WTC11 (cell line): ENCODE results near the gene CDH13. TPM values are rescaled to one million over a fixed set of nuclear protein-coding genes. Genes with fewer than 3 reads are reported as not detected.

ENCODE experiments used
- ATAC-seq: fragments of 200-7000 bp; cut with Tn5 transposase; 2 replicates; pipeline ENCODE4 v1.10.0; 2021; ENCODE audit warnings: mild to moderate bottlenecking, moderate library complexity
- CTCF ChIA-PET: fragments of 300-600 bp; sonication (Branson Sonifier 250); formaldehyde crosslinking; loops from one replicate; lab custom pipeline; 2021; ENCODE audit warnings: antibody characterized with exemption; lab: Charles Lee
- POLR2A ChIA-PET: fragments of 350-600 bp; sonication (Branson Sonifier 250); formaldehyde crosslinking; loops from one replicate; lab custom pipeline; 2021; ENCODE audit warnings: antibody characterized with exemption; lab: Charles Lee
- DNase-seq: peaks from one replicate; pipeline ENCODE4 v3.0.0; 2021; ENCODE audit warnings: low spot score
- H3K27ac Mint-ChIP-seq: 2 replicates; pipeline ENCODE4 v1.8.0; 2021; ENCODE audit warnings: mixed read lengths
- H3K27me3 Mint-ChIP-seq: 2 replicates; pipeline ENCODE4 v1.8.0; 2021; ENCODE audit warnings: low read depth, mild to moderate bottlenecking, moderate library complexity, mixed read lengths
- H3K36me3 Mint-ChIP-seq: 2 replicates; pipeline ENCODE4 v1.8.0; 2021; ENCODE audit warnings: mixed read lengths
- H3K4me1 Mint-ChIP-seq: 2 replicates; pipeline ENCODE4 v1.8.0; 2022; ENCODE audit warnings: mixed read lengths
- H3K4me3 Mint-ChIP-seq: 2 replicates; pipeline ENCODE4 v1.8.0; 2021; ENCODE audit warnings: mild to moderate bottlenecking, moderate library complexity, mixed read lengths
- H3K9me3 Mint-ChIP-seq: 2 replicates; pipeline ENCODE4 v1.8.0; 2021; ENCODE audit warnings: mixed read lengths
- CREB1 ChIP-seq: sonication (generic); formaldehyde crosslinking; IDR thresholded peaks from 2 replicates; pipeline ENCODE4 v1.8.0; 2023; ENCODE audit warnings: mild to moderate bottlenecking, missing genetic modification reagents
- HMGA2 ChIP-seq: fragments of 250-450 bp; sonication (Bioruptor Pico); IDR thresholded peaks from 2 replicates; pipeline ENCODE4 v1.4.0; 2021; ENCODE audit warnings: mild to moderate bottlenecking, moderate library complexity
- MYBL2 ChIP-seq: sonication (generic); formaldehyde crosslinking; IDR thresholded peaks from 2 replicates; pipeline ENCODE4 v1.8.1; 2023; ENCODE audit warnings: mild to moderate bottlenecking, moderate library complexity, missing genetic modification reagents
- NFATC4 ChIP-seq: fragments of 250-450 bp; sonication (Bioruptor Pico); IDR thresholded peaks from 2 replicates; pipeline ENCODE4 v1.9.0; 2021; ENCODE audit warnings: mild to moderate bottlenecking
- NR2C2 ChIP-seq: sonication (generic); formaldehyde crosslinking; IDR thresholded peaks from 2 replicates; pipeline ENCODE4 v1.8.0; 2022; ENCODE audit warnings: mild to moderate bottlenecking, missing genetic modification reagents
- RELA ChIP-seq: sonication (generic); formaldehyde crosslinking; IDR thresholded peaks from 2 replicates; pipeline ENCODE4 v1.8.1; 2022; ENCODE audit warnings: missing genetic modification reagents, mild to moderate bottlenecking, borderline replicate concordance
- SP1 ChIP-seq: sonication (generic); formaldehyde crosslinking; conservative IDR thresholded peaks from 2 replicates; pipeline ENCODE4 v1.8.1; 2022; ENCODE audit warnings: missing genetic modification reagents
- ZNF138 ChIP-seq: sonication (generic); formaldehyde crosslinking; conservative IDR thresholded peaks from 2 replicates; pipeline ENCODE4 v1.8.1; 2022; ENCODE audit warnings: mild to moderate bottlenecking, moderate library complexity, missing genetic modification reagents
- ZNF317 ChIP-seq: sonication (generic); formaldehyde crosslinking; IDR thresholded peaks from 2 replicates; pipeline ENCODE4 v1.8.1; 2023; ENCODE audit warnings: low read depth, mild to moderate bottlenecking, moderate library complexity, missing genetic modification reagents, borderline replicate concordance
- total RNA-seq: library from RNA; stranded (reverse); gene quantifications from 3 replicates; pipeline ENCODE4 v1.2.3, GENCODE V29; 2021
- TF ChIP-seq, protein P1 (sequence below): fragments of 250-450 bp; sonication (Bioruptor Pico); conservative IDR thresholded peaks from 2 replicates; pipeline ENCODE4 v1.9.0; 2021; ENCODE audit warnings: mild to moderate bottlenecking
- TF ChIP-seq, protein P2 (sequence below): sonication (generic); formaldehyde crosslinking; IDR thresholded peaks from 2 replicates; pipeline ENCODE4 v1.8.1; 2022; ENCODE audit warnings: mild to moderate bottlenecking, moderate library complexity, missing genetic modification reagents
- TF ChIP-seq, protein P3 (sequence below): sonication (generic); formaldehyde crosslinking; conservative IDR thresholded peaks from 2 replicates; pipeline ENCODE4 v1.8.1; 2023; ENCODE audit warnings: mild to moderate bottlenecking, low read depth, missing genetic modification reagents, moderate library complexity
- TF ChIP-seq, protein P4 (sequence below): sonication (generic); formaldehyde crosslinking; IDR thresholded peaks from 2 replicates; pipeline ENCODE4 v1.8.1; 2022; ENCODE audit warnings: low read depth, missing genetic modification reagents, borderline replicate concordance
- TF ChIP-seq, protein P5 (sequence below): sonication (generic); formaldehyde crosslinking; IDR thresholded peaks from 2 replicates; pipeline ENCODE4 v1.8.0; 2023; ENCODE audit warnings: missing genetic modification reagents
- TF ChIP-seq, protein P6 (sequence below): sonication (generic); formaldehyde crosslinking; IDR thresholded peaks from 2 replicates; pipeline ENCODE4 v1.8.0; 2022; ENCODE audit warnings: mild to moderate bottlenecking, missing genetic modification reagents
- TF ChIP-seq, protein P7 (sequence below): sonication (generic); formaldehyde crosslinking; IDR thresholded peaks from 2 replicates; pipeline ENCODE4 v1.8.0; 2022; ENCODE audit warnings: missing genetic modification reagents
- TF ChIP-seq, protein P8 (sequence below): fragments of 250-450 bp; sonication (Bioruptor Pico); IDR thresholded peaks from 2 replicates; pipeline ENCODE4 v1.9.0; 2021; ENCODE audit warnings: mild to moderate bottlenecking

CDH13 gene
- total RNA-seq, 1 experiment from 2014 or later = 0.81 TPM

DNA sequence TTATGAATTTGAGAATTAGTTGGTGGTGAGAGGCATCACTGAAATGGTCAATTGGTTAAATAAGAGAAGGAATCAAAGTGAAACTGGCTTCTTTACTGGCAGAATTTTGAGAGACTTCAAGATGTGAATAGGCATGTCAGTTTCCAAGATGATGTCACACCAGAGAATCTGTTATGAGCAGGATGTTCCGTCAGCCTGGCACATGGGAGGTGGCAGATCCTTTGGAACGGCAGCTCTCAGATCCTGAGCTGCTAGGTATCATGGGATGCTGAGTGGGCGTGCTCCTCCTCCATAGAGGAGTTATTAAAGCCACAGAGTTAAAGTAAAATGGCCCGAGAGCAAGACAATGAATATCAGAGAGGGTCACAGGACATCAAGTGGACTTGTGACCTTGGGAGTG is 736.8 kb downstream of the CDH13 start:
- H3K4me3 Mint-ChIP-seq = no peak overlapping the region
- ChIA-PET POLR2A (no interaction called here), CTCF (interaction anchor here (0.9 kb wide), 1 partner anchor 8 kb away, joined by 4 read pairs; no protein-coding TSS in a partner anchor)
- H3K9me3 Mint-ChIP-seq = no peaks in the 10 kb centered on the region; the same call in 1 of the 2 replicates
- no peaks in the 10 kb centered on the region for H3K4me1 Mint-ChIP-seq
- no peaks in the 10 kb centered on the region for H3K27me3 Mint-ChIP-seq
- TF ChIP-seq, protein P1, sequence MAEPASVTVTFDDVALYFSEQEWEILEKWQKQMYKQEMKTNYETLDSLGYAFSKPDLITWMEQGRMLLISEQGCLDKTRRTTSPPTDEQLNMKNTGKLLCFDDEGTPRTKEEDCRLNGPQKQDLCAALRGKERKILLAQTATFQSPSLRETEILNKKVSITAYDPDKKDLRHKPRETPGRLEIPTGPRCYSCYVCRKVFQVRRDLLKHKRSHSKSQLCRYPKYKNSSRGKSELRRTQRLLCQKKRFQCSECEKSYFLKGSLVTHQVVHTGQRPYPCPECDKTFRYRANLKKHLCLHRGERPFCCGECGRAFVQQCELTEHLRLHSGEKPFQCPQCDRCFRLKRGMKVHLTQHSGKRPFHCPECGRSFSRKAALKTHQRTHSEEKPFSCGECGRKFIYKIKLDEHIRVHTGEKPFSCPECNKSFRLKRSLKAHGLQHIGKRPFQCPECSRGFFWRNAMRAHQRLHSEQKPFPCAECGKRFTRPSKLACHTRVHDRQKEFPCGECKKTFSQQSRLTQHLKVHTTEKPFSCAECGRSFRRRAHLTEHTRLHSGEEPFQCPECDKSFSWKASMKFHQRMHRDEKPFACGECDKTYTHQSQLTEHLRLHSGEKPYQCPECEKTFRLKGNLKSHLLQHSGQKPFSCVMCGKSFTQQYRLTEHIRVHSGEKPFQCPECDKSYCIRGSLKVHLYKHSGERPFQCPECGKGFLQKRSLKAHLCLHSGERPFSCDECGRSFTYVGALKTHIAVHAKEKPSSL (CRISPR knock-in tag) = no peak
- TF ChIP-seq SP1 (CRISPR knock-in tag) (no peak), ZNF138 (CRISPR knock-in tag) (no peak), CREB1 (CRISPR knock-in tag) (no peak), HMGA2 (CRISPR knock-in tag) (no peak), NR2C2 (CRISPR knock-in tag) (no peak), MYBL2 (no peak), ZNF317 (CRISPR knock-in tag) (no peak), RELA (CRISPR knock-in tag) (no peak), NFATC4 (no peak)
- TF ChIP-seq, protein P2, sequence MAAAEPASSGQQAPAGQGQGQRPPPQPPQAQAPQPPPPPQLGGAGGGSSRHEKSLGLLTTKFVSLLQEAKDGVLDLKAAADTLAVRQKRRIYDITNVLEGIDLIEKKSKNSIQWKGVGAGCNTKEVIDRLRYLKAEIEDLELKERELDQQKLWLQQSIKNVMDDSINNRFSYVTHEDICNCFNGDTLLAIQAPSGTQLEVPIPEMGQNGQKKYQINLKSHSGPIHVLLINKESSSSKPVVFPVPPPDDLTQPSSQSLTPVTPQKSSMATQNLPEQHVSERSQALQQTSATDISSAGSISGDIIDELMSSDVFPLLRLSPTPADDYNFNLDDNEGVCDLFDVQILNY (CRISPR knock-in tag) = no peak
- TF ChIP-seq, protein P3, sequence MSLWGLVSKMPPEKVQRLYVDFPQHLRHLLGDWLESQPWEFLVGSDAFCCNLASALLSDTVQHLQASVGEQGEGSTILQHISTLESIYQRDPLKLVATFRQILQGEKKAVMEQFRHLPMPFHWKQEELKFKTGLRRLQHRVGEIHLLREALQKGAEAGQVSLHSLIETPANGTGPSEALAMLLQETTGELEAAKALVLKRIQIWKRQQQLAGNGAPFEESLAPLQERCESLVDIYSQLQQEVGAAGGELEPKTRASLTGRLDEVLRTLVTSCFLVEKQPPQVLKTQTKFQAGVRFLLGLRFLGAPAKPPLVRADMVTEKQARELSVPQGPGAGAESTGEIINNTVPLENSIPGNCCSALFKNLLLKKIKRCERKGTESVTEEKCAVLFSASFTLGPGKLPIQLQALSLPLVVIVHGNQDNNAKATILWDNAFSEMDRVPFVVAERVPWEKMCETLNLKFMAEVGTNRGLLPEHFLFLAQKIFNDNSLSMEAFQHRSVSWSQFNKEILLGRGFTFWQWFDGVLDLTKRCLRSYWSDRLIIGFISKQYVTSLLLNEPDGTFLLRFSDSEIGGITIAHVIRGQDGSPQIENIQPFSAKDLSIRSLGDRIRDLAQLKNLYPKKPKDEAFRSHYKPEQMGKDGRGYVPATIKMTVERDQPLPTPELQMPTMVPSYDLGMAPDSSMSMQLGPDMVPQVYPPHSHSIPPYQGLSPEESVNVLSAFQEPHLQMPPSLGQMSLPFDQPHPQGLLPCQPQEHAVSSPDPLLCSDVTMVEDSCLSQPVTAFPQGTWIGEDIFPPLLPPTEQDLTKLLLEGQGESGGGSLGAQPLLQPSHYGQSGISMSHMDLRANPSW (CRISPR knock-in tag) = no peak
- TF ChIP-seq, protein P4, sequence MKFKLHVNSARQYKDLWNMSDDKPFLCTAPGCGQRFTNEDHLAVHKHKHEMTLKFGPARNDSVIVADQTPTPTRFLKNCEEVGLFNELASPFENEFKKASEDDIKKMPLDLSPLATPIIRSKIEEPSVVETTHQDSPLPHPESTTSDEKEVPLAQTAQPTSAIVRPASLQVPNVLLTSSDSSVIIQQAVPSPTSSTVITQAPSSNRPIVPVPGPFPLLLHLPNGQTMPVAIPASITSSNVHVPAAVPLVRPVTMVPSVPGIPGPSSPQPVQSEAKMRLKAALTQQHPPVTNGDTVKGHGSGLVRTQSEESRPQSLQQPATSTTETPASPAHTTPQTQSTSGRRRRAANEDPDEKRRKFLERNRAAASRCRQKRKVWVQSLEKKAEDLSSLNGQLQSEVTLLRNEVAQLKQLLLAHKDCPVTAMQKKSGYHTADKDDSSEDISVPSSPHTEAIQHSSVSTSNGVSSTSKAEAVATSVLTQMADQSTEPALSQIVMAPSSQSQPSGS (CRISPR knock-in tag) = no peak
- TF ChIP-seq, protein P5, sequence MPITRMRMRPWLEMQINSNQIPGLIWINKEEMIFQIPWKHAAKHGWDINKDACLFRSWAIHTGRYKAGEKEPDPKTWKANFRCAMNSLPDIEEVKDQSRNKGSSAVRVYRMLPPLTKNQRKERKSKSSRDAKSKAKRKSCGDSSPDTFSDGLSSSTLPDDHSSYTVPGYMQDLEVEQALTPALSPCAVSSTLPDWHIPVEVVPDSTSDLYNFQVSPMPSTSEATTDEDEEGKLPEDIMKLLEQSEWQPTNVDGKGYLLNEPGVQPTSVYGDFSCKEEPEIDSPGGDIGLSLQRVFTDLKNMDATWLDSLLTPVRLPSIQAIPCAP (CRISPR knock-in tag) = no peak
- TF ChIP-seq, protein P6, sequence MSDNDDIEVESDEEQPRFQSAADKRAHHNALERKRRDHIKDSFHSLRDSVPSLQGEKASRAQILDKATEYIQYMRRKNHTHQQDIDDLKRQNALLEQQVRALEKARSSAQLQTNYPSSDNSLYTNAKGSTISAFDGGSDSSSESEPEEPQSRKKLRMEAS = no peak
- TF ChIP-seq, protein P7, sequence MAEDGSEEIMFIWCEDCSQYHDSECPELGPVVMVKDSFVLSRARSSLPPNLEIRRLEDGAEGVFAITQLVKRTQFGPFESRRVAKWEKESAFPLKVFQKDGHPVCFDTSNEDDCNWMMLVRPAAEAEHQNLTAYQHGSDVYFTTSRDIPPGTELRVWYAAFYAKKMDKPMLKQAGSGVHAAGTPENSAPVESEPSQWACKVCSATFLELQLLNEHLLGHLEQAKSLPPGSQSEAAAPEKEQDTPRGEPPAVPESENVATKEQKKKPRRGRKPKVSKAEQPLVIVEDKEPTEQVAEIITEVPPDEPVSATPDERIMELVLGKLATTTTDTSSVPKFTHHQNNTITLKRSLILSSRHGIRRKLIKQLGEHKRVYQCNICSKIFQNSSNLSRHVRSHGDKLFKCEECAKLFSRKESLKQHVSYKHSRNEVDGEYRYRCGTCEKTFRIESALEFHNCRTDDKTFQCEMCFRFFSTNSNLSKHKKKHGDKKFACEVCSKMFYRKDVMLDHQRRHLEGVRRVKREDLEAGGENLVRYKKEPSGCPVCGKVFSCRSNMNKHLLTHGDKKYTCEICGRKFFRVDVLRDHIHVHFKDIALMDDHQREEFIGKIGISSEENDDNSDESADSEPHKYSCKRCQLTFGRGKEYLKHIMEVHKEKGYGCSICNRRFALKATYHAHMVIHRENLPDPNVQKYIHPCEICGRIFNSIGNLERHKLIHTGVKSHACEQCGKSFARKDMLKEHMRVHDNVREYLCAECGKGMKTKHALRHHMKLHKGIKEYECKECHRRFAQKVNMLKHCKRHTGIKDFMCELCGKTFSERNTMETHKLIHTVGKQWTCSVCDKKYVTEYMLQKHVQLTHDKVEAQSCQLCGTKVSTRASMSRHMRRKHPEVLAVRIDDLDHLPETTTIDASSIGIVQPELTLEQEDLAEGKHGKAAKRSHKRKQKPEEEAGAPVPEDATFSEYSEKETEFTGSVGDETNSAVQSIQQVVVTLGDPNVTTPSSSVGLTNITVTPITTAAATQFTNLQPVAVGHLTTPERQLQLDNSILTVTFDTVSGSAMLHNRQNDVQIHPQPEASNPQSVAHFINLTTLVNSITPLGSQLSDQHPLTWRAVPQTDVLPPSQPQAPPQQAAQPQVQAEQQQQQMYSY (CRISPR knock-in tag) = no peak
- TF ChIP-seq, protein P8, sequence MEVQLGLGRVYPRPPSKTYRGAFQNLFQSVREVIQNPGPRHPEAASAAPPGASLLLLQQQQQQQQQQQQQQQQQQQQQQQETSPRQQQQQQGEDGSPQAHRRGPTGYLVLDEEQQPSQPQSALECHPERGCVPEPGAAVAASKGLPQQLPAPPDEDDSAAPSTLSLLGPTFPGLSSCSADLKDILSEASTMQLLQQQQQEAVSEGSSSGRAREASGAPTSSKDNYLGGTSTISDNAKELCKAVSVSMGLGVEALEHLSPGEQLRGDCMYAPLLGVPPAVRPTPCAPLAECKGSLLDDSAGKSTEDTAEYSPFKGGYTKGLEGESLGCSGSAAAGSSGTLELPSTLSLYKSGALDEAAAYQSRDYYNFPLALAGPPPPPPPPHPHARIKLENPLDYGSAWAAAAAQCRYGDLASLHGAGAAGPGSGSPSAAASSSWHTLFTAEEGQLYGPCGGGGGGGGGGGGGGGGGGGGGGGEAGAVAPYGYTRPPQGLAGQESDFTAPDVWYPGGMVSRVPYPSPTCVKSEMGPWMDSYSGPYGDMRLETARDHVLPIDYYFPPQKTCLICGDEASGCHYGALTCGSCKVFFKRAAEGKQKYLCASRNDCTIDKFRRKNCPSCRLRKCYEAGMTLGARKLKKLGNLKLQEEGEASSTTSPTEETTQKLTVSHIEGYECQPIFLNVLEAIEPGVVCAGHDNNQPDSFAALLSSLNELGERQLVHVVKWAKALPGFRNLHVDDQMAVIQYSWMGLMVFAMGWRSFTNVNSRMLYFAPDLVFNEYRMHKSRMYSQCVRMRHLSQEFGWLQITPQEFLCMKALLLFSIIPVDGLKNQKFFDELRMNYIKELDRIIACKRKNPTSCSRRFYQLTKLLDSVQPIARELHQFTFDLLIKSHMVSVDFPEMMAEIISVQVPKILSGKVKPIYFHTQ (CRISPR knock-in tag) = no peak
- H3K36me3 Mint-ChIP-seq = no peaks in the 10 kb centered on the region
- ATAC-seq (no peak), DNase-seq (no peak)
- no peak overlapping the region for H3K27ac Mint-ChIP-seq
